Heart left ventricle (tissue), 13 donors: Measurements from ENCODE around the gene TRAPPC3L.

Source experiments
- CTCF ChIP-seq, 12 donors: fragments of 200-600 bp; sonication (generic) in 4 of 12; IDR thresholded peaks; one replicate each; pipeline versions ENCODE4 v1.5.0 to v1.8.0; 2018 to 2022; ENCODE audit warnings: antibody characterized with exemption in 12 of 12, mild to moderate bottlenecking in 5 of 12
- POLR2A ChIP-seq, 2 donors: fragments of 450-650 bp; IDR thresholded peaks; one replicate each; pipeline ENCODE4 v1.6.1; 2017; ENCODE audit warnings: antibody characterized with exemption in 2 of 2, mild to moderate bottlenecking in 2 of 2, moderate library complexity in 2 of 2
- donor health status: ischemic (EF 13 %, LVEDD 7.1; RV severe dilation, severe dysfunction).
- donor health status: DM: no; HTN: yes; CAD: no.
- donor health status: DM: no; HTN: no; CAD: no.
- donor health status: ischemic (EF 25% LVEDD 6.9; RV normal size, moderate dysfunction).
- donor health status: ischemic (EF 25% LVEDD 5.7; RV mildly dilated, moderate dysfunction).
- donor health status: ischemic (EF 35%, LVEDD 5.7; RV mildly dilated, moderate dysfunction).
- donor health status: nonischemic (EF 11% LVEDD 7.7; RV severe dilation, severe dysfunction).
- donor health status: DM: yes; HTN: yes; CAD: no.
- donor health status: PGD.
- donor health status: ischemic (EF 29% LVEDD 5.4; RV normal size, mild dysfunction).
- donor health status: nonischemic (EF 23%, LVEDD 6.1; RV moderate dilation, normal function).

GRCh38 chr6:116461331-116461931 lies 84.1 kb downstream of the TRAPPC3L start, which contains the start of gene CALHM6:
- TF ChIP-seq CTCF (IDR thresholded peaks at IDR 0.05) (no peak), POLR2A (IDR thresholded peaks at IDR 0.05) (no peak)
